Measurements from ENCODE around the gene KLHL29.

The KLHL29 gene

GRCh38 chr2:23384551-23385343, at the start of gene KLHL29:
Gene KLHL29 (plus strand): TSS chr2:23385179. CDS start chr2:23562197, 177,018 bp downstream.
- no peak for TF ChIP-seq TEAD4 (IDR thresholded peaks at IDR 0.05)
- TF ChIP-seq, protein P1, sequence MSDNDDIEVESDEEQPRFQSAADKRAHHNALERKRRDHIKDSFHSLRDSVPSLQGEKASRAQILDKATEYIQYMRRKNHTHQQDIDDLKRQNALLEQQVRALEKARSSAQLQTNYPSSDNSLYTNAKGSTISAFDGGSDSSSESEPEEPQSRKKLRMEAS (IDR thresholded peaks at IDR 0.05) = no peak
- no peak for TF ChIP-seq RAD21 (IDR thresholded peaks at IDR 0.05; ENCODE audit: low read depth)
- TF ChIP-seq EP300 (IDR thresholded peaks at IDR 0.05; ENCODE audit: borderline replicate concordance) = no peak

GRCh38 chr2:23335550-23335949, 49.4 kb upstream of the KLHL29 start:
- TF ChIP-seq, protein P2, sequence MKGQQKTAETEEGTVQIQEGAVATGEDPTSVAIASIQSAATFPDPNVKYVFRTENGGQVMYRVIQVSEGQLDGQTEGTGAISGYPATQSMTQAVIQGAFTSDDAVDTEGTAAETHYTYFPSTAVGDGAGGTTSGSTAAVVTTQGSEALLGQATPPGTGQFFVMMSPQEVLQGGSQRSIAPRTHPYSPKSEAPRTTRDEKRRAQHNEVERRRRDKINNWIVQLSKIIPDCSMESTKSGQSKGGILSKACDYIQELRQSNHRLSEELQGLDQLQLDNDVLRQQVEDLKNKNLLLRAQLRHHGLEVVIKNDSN (IDR thresholded peaks at IDR 0.05) = no peak
- TF ChIP-seq YY1 (IDR thresholded peaks at IDR 0.05; ENCODE audit: low read depth) (no peak), TCF12 (IDR thresholded peaks at IDR 0.05; ENCODE audit: low read depth) (no peak), CEBPB (IDR thresholded peaks at IDR 0.05) (no peak), TEAD4 (IDR thresholded peaks at IDR 0.05) (no peak), FOXM1 (IDR thresholded peaks at IDR 0.05; ENCODE audit: borderline replicate concordance, low read depth) (no peak), RAD21 (IDR thresholded peaks at IDR 0.05; ENCODE audit: low read depth) (no peak), NFIC (IDR thresholded peaks at IDR 0.05) (no peak), TAF1 (IDR thresholded peaks at IDR 0.05; ENCODE audit: low read depth) (no peak), EP300 (IDR thresholded peaks at IDR 0.05; ENCODE audit: borderline replicate concordance) (no peak), EGR1 (IDR thresholded peaks at IDR 0.05) (no peak), ZBTB7A (IDR thresholded peaks at IDR 0.05; ENCODE audit: low read depth) (no peak), CREB1 (IDR thresholded peaks at IDR 0.05; ENCODE audit: low read depth) (no peak)
- TF ChIP-seq, protein P1 (IDR thresholded peaks at IDR 0.05) = no peak
- TF ChIP-seq, protein P3, sequence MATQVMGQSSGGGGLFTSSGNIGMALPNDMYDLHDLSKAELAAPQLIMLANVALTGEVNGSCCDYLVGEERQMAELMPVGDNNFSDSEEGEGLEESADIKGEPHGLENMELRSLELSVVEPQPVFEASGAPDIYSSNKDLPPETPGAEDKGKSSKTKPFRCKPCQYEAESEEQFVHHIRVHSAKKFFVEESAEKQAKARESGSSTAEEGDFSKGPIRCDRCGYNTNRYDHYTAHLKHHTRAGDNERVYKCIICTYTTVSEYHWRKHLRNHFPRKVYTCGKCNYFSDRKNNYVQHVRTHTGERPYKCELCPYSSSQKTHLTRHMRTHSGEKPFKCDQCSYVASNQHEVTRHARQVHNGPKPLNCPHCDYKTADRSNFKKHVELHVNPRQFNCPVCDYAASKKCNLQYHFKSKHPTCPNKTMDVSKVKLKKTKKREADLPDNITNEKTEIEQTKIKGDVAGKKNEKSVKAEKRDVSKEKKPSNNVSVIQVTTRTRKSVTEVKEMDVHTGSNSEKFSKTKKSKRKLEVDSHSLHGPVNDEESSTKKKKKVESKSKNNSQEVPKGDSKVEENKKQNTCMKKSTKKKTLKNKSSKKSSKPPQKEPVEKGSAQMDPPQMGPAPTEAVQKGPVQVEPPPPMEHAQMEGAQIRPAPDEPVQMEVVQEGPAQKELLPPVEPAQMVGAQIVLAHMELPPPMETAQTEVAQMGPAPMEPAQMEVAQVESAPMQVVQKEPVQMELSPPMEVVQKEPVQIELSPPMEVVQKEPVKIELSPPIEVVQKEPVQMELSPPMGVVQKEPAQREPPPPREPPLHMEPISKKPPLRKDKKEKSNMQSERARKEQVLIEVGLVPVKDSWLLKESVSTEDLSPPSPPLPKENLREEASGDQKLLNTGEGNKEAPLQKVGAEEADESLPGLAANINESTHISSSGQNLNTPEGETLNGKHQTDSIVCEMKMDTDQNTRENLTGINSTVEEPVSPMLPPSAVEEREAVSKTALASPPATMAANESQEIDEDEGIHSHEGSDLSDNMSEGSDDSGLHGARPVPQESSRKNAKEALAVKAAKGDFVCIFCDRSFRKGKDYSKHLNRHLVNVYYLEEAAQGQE (IDR thresholded peaks at IDR 0.05; ENCODE audit: low read depth) = no peak

GRCh38 chr2:23342075-23342474, 42.9 kb upstream of the KLHL29 start:
- TF ChIP-seq EP300 (IDR thresholded peaks at IDR 0.05; ENCODE audit: borderline replicate concordance) (no peak), TEAD4 (IDR thresholded peaks at IDR 0.05) (no peak), CEBPB (IDR thresholded peaks at IDR 0.05) (no peak), ZBTB7A (IDR thresholded peaks at IDR 0.05; ENCODE audit: low read depth) (no peak), EGR1 (IDR thresholded peaks at IDR 0.05) (no peak), NFIC (IDR thresholded peaks at IDR 0.05) (no peak), RAD21 (IDR thresholded peaks at IDR 0.05; ENCODE audit: low read depth) (no peak), TAF1 (IDR thresholded peaks at IDR 0.05; ENCODE audit: low read depth) (no peak), CREB1 (IDR thresholded peaks at IDR 0.05; ENCODE audit: low read depth) (no peak), TCF12 (IDR thresholded peaks at IDR 0.05; ENCODE audit: low read depth) (no peak), YY1 (IDR thresholded peaks at IDR 0.05; ENCODE audit: low read depth) (no peak), FOXM1 (IDR thresholded peaks at IDR 0.05; ENCODE audit: borderline replicate concordance, low read depth) (no peak)
- TF ChIP-seq, protein P1 (IDR thresholded peaks at IDR 0.05) = no peak
- TF ChIP-seq, protein P2 (IDR thresholded peaks at IDR 0.05) = no peak
- TF ChIP-seq, protein P3 (IDR thresholded peaks at IDR 0.05; ENCODE audit: low read depth) = no peak

- TF ChIP-seq, protein P2 (IDR thresholded peaks at IDR 0.05) = no peak
- TF ChIP-seq, protein P1 (IDR thresholded peaks at IDR 0.05) = no peak
- TF ChIP-seq TEAD4 (IDR thresholded peaks at IDR 0.05) (no peak), YY1 (IDR thresholded peaks at IDR 0.05; ENCODE audit: low read depth) (no peak), EGR1 (IDR thresholded peaks at IDR 0.05) (no peak), EP300 (IDR thresholded peaks at IDR 0.05; ENCODE audit: borderline replicate concordance) (no peak), CREB1 (IDR thresholded peaks at IDR 0.05; ENCODE audit: low read depth) (no peak)
Measured at GRCh38 chr2:23346029-23346428, 39.0 kb upstream of the KLHL29 start.

DNA sequence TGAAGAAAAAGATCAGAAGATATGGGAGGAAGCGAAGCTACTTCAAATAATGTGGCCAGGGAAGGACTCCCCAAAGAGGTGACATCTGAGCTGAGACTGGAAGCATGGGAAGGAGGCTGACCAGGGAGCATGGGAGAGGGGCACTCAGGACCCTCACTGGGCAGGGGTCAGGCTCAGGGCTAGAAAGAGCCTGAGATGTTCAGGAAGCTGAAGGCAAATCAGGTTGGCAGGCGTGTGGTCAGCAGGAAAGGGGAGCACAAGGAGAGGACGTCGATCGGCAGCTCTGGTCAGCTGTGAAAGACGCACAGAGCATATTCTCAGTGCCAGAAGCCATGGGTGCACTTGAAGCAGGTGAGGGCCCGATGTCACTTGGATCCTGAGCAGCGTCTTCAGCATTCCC, 38.2 kb upstream of the KLHL29 start:
- TF ChIP-seq YY1 (IDR thresholded peaks at IDR 0.05; ENCODE audit: low read depth) (no peak), TCF12 (IDR thresholded peaks at IDR 0.05; ENCODE audit: low read depth) (no peak), TAF1 (IDR thresholded peaks at IDR 0.05; ENCODE audit: low read depth) (no peak), CREB1 (IDR thresholded peaks at IDR 0.05; ENCODE audit: low read depth) (no peak), EGR1 (IDR thresholded peaks at IDR 0.05) (no peak), TEAD4 (IDR thresholded peaks at IDR 0.05) (no peak), EP300 (IDR thresholded peaks at IDR 0.05; ENCODE audit: borderline replicate concordance) (no peak), NFIC (IDR thresholded peaks at IDR 0.05) (no peak), ZBTB7A (IDR thresholded peaks at IDR 0.05; ENCODE audit: low read depth) (no peak), FOXM1 (IDR thresholded peaks at IDR 0.05; ENCODE audit: borderline replicate concordance, low read depth) (no peak), CEBPB (IDR thresholded peaks at IDR 0.05) (no peak), RAD21 (IDR thresholded peaks at IDR 0.05; ENCODE audit: low read depth) (no peak)
- TF ChIP-seq, protein P3 (IDR thresholded peaks at IDR 0.05; ENCODE audit: low read depth) = no peak
- TF ChIP-seq, protein P1 (IDR thresholded peaks at IDR 0.05) = no peak
- TF ChIP-seq, protein P2 (IDR thresholded peaks at IDR 0.05) = no peak

All from Ishikawa (cell line).